MM.1S (cell line): ENCODE results near the gene ATR.

Experiments used
- EZH2 ChIP-seq: fragments of 300-600 bp; sonication (generic); optimal IDR thresholded peaks from 2 replicates; pipeline ENCODE3; 2017; ENCODE audit warnings: low read depth, mild to moderate bottlenecking, antibody characterized with exemption, low read length, mixed read lengths
- EZH2phosphoT487 ChIP-seq: fragments of 300-600 bp; sonication (generic); IDR thresholded peaks from 2 replicates; pipeline ENCODE4 v1.6.1; 2018; ENCODE audit warnings: antibody characterized with exemption, low read length
- TF ChIP-seq, protein P1 (sequence below): fragments of 300-600 bp; sonication (generic); IDR thresholded peaks from 2 replicates; pipeline ENCODE4 v1.5.1; 2016; ENCODE audit warnings: antibody characterized with exemption, low read length, mixed read lengths

DNA sequence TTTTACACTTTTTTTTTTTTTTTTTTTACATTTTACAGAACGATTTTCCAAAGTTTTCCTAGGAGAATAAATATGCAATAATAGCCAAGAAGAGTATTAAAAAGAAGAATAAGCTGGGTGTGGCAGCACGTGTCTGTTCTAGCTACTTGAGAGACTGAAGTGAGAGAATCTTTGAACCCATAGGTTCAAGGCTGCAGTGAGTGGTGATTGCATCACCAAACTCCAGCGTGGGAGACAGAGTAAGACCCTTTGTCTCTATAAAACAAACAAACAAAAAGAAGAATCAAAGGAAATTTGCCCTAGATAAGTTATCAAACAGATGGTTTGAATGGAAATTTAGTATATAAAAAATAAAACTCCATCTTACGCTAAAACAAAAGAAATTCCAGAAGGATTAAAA, 144.0 kb downstream of the ATR start:
- TF ChIP-seq, protein P1, sequence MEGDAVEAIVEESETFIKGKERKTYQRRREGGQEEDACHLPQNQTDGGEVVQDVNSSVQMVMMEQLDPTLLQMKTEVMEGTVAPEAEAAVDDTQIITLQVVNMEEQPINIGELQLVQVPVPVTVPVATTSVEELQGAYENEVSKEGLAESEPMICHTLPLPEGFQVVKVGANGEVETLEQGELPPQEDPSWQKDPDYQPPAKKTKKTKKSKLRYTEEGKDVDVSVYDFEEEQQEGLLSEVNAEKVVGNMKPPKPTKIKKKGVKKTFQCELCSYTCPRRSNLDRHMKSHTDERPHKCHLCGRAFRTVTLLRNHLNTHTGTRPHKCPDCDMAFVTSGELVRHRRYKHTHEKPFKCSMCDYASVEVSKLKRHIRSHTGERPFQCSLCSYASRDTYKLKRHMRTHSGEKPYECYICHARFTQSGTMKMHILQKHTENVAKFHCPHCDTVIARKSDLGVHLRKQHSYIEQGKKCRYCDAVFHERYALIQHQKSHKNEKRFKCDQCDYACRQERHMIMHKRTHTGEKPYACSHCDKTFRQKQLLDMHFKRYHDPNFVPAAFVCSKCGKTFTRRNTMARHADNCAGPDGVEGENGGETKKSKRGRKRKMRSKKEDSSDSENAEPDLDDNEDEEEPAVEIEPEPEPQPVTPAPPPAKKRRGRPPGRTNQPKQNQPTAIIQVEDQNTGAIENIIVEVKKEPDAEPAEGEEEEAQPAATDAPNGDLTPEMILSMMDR: no peak
- TF ChIP-seq EZH2: no peak
- no peak for TF ChIP-seq EZH2phosphoT487
